ENCODE data around the gene TM9SF1. TPM values are rescaled to one million over a fixed set of nuclear protein-coding genes. Genes with fewer than 3 reads are reported as not detected.

Gene TM9SF1
- polyA plus RNA-seq, 2 of the 4 experiments (the other 2 are of a cell fraction) = 48.0 to 62.2 TPM

GRCh38 chr14:24181371-24182077 lies 13.7 kb downstream of the TM9SF1 start:
- no peak overlapping the region for H3K4me3 ChIP-seq
- H3K4me2 ChIP-seq = no peak overlapping the region
- ChIA-PET CTCF (interaction anchor here (0.6 to 8.0 kb wide), 10 partner anchors 11 to 73 kb away, joined by 3 to 64 read pairs (median 4); partner anchors contain the start of genes IRF9, MDP1, PSME1 and PSME2), POLR2A (interaction anchor here (0.9 kb wide), 1 partner anchor 14 kb away, joined by 3 read pairs; the partner anchor contains the start of gene TM9SF1)
- no peak for ATAC-seq
- no peak for TF ChIP-seq RNF2 (IDR thresholded peaks at IDR 0.05; ENCODE audit: borderline replicate concordance, low read depth)
- no peak for TF ChIP-seq SREBF2 (IDR thresholded peaks at IDR 0.05)
- no peak for TF ChIP-seq MAZ (IDR thresholded peaks at IDR 0.05; ENCODE audit: borderline replicate concordance, low read depth, low read length)
- no peak for TF ChIP-seq ESRRA (IDR thresholded peaks at IDR 0.05; ENCODE audit: borderline replicate concordance, low read length)
- TF ChIP-seq PBX3 (IDR thresholded peaks at IDR 0.05) = no peak
- TF ChIP-seq MAFK (IDR thresholded peaks at IDR 0.05; ENCODE audit: partially characterized antibody) = no peak
- FAIRE-seq = no peak
- no peaks in the 10 kb centered on the region for H3K4me1 ChIP-seq
- no peak overlapping the region for H3K27ac ChIP-seq
- DNase-seq (ENCODE audit: low read depth in 1 of 2, low spot score in 1 of 2) = no peak
- no peaks in the 10 kb centered on the region for H3K9me3 ChIP-seq
- 92% methylated on average over 17 of the region's 19 CpGs for WGBS (ENCODE audit: missing lambda C conversion rate)

GRCh38 chr14:24179961-24180796 lies 15.1 kb downstream of the TM9SF1 start:
- FAIRE-seq (no peak), ATAC-seq (0 out of 6 replicates have a peak, but pooled peaks of 1 of the 2 experiments have one; percentile 3), DNase-seq (ENCODE audit: low read depth in 1 of 2, low spot score in 1 of 2) (no peak)
- Histone ChIP-seq H3K4me3 (no peak overlapping the region), H3K4me1 (no peaks in the 10 kb centered on the region), H3K4me2 (no peak overlapping the region), H3K27ac (no peak overlapping the region), H3K9me3 (no peaks in the 10 kb centered on the region)
- ChIA-PET POLR2A (interaction anchor here (0.9 to 1.9 kb wide), 3 partner anchors 9 to 19 kb away, joined by 3 to 9 read pairs (median 5); partner anchors contain the start of genes IPO4, IRF9 and TM9SF1), CTCF (interaction anchor here (0.5 to 8.0 kb wide), 8 partner anchors 9 to 60 kb away, joined by 3 to 64 read pairs (median 4); partner anchors contain the start of genes IRF9, MDP1 and PSME2)
- 90% methylated on average over 18 of the region's 18 CpGs for WGBS (ENCODE audit: missing lambda C conversion rate)
- no peak for TF ChIP-seq CHD4 (IDR thresholded peaks at IDR 0.05; ENCODE audit: borderline replicate concordance)
- no peak for TF ChIP-seq CBX8 (IDR thresholded peaks at IDR 0.05)
- no peak for TF ChIP-seq HES2 (IDR thresholded peaks at IDR 0.05)
- no peak for TF ChIP-seq FOSB (CRISPR knock-in tag; IDR thresholded peaks at IDR 0.05)
- no peak for TF ChIP-seq HMGXB4 (CRISPR knock-in tag; IDR thresholded peaks at IDR 0.05; ENCODE audit: borderline replicate concordance)
- TF ChIP-seq ELK1 (IDR thresholded peaks at IDR 0.05; ENCODE audit: low read depth, low read length) = no peak
- no peak for TF ChIP-seq PBX3 (IDR thresholded peaks at IDR 0.05)
- TF ChIP-seq SMC3 (IDR thresholded peaks at IDR 0.05) = no peak
- no peak for TF ChIP-seq SREBF2 (IDR thresholded peaks at IDR 0.05)
- no peak for TF ChIP-seq PHF8 (IDR thresholded peaks at IDR 0.05; ENCODE audit: borderline replicate concordance, low read depth)
